T-helper 9 cell (primary cell): ENCODE measurements around the gene SGIP1.

Source experiments
- DNase-seq: peaks from one replicate; pipeline ENCODE4 v3.0.0-alpha.2; 2020
- total RNA-seq, 2 donors: gene quantifications; one replicate each; lab custom pipeline; 2026; lab: John Stamatoyannopoulos, UW

SGIP1 gene
- total RNA-seq = 0 to 0.14 reads per million in 2 donors

GRCh38 chr1:66533804-66534740 is at the start of gene SGIP1:
SGIP1 (plus strand) TSS chr1:66534153; CDS start chr1:66534359, 206 bp downstream.
- no peak for DNase-seq

GRCh38 chr1:66489151-66489550 is 44.8 kb upstream of the SGIP1 start:
- DNase-seq = no peak

GRCh38 chr1:66489972-66490601 is 43.9 kb upstream of the SGIP1 start:
- DNase-seq = no peak

- no peak for DNase-seq
Measured at GRCh38 chr1:66490816-66491215, 43.1 kb upstream of the SGIP1 start.

GRCh38 chr1:66492424-66492823 is 41.5 kb upstream of the SGIP1 start:
- no peak for DNase-seq

GRCh38 chr1:66493731-66494130 is 40.2 kb upstream of the SGIP1 start:
- DNase-seq = no peak

- no peak for DNase-seq
Measured at GRCh38 chr1:66494482-66494881, 39.5 kb upstream of the SGIP1 start.

GRCh38 chr1:66495495-66495894 is 38.5 kb upstream of the SGIP1 start:
- no peak for DNase-seq

GRCh38 chr1:66497910-66498309 is 36.0 kb upstream of the SGIP1 start:
- DNase-seq = no peak

- DNase-seq = no peak
Measured at GRCh38 chr1:66500301-66500700, 33.7 kb upstream of the SGIP1 start.

- DNase-seq = no peak
Measured at GRCh38 chr1:66502086-66502485, 31.9 kb upstream of the SGIP1 start.

- no peak for DNase-seq
Measured at GRCh38 chr1:66503841-66504470, 30.0 kb upstream of the SGIP1 start.

GRCh38 chr1:66505671-66506392 is 28.1 kb upstream of the SGIP1 start:
- no peak for DNase-seq

- no peak for DNase-seq
Measured at GRCh38 chr1:66506393-66506687, 27.6 kb upstream of the SGIP1 start.

- no peak for DNase-seq
Measured at GRCh38 chr1:66506991-66507390, 27.0 kb upstream of the SGIP1 start.

GRCh38 chr1:66510407-66510806 is 23.5 kb upstream of the SGIP1 start:
- no peak for DNase-seq

GRCh38 chr1:66511118-66511517 is 22.8 kb upstream of the SGIP1 start:
- DNase-seq = no peak

- no peak for DNase-seq
Measured at GRCh38 chr1:66517959-66518358, 16.0 kb upstream of the SGIP1 start.

GRCh38 chr1:66518654-66519053 is 15.3 kb upstream of the SGIP1 start:
- no peak for DNase-seq

GRCh38 chr1:66519992-66520391 is 14.0 kb upstream of the SGIP1 start:
- DNase-seq = no peak

- DNase-seq = no peak
Measured at GRCh38 chr1:66520655-66521054, 13.3 kb upstream of the SGIP1 start.

- no peak for DNase-seq
Measured at GRCh38 chr1:66521721-66522365, 12.1 kb upstream of the SGIP1 start.

- DNase-seq = no peak
Measured at GRCh38 chr1:66523562-66523961, 10.4 kb upstream of the SGIP1 start.
